Neural crest cell (in vitro differentiated cells): Measurements from ENCODE around the gene SPATA6L. TPM values are rescaled to one million over a fixed set of nuclear protein-coding genes. Genes with fewer than 3 reads are reported as not detected.

Experiments
- DNase-seq: peaks from one replicate; pipeline ENCODE4 v3.0.0; 2021; ENCODE audit warnings: low read depth, mixed read lengths, low spot score
- H3K27ac Mint-ChIP-seq: one replicate; pipeline ENCODE4 v1.8.0; 2021; ENCODE audit warnings: mild to moderate bottlenecking, mixed read lengths; ENCODE audit not compliant: unreplicated experiment
- H3K27me3 Mint-ChIP-seq: 2 replicates; pipeline ENCODE4 v1.8.0; 2021; ENCODE audit warnings: low read depth, mild to moderate bottlenecking, mixed read lengths
- H3K36me3 Mint-ChIP-seq: 2 replicates; pipeline ENCODE4 v1.8.0; 2021; ENCODE audit warnings: low read depth, mild to moderate bottlenecking, mixed read lengths
- H3K4me1 Mint-ChIP-seq: 2 replicates; pipeline ENCODE4 v1.8.0; 2021; ENCODE audit warnings: mixed read lengths
- H3K4me3 Mint-ChIP-seq: one replicate; pipeline ENCODE4 v1.8.0; 2021; ENCODE audit warnings: mild to moderate bottlenecking, mixed read lengths
- H3K9me3 Mint-ChIP-seq: 2 replicates; pipeline ENCODE4 v1.8.0; 2021; ENCODE audit warnings: mixed read lengths
- total RNA-seq: library from RNA; stranded (reverse); gene quantifications from 2 replicates; pipeline ENCODE4 v1.2.1, GENCODE V29; 2021
- TF ChIP-seq, protein P1 (sequence below): fragments of 200-600 bp; sonication (generic); conservative IDR thresholded peaks from 2 replicates; pipeline ENCODE4 v1.5.0; 2021; ENCODE audit warnings: antibody characterized with exemption, mild to moderate bottlenecking

SPATA6L gene
- total RNA-seq, 1 donor from 2014 or later = 0.44 TPM

DNA sequence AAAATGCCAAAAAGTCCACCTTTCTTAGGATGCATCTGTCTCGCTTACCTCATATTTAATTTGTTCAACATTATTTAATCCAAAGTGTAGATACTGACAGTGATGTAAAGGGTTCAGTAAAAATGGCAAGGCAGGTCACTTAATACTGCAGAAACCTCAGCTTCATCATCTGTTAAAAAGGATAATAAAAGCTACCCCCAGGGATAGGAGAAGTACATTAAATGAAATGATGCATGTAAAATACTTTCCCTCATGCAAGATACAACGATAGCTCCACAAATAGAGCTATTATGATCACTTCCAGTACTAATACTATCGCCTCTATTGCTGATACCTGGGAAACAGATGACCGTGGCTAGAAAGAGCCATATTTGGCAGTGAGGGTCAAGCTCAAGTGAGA is 93.1 kb downstream of the SPATA6L start:
- Mint-ChIP-seq H3K27ac (no peak overlapping the region), H3K9me3 (no peaks in the 10 kb centered on the region), H3K27me3 (no peaks in the 10 kb centered on the region)

DNA sequence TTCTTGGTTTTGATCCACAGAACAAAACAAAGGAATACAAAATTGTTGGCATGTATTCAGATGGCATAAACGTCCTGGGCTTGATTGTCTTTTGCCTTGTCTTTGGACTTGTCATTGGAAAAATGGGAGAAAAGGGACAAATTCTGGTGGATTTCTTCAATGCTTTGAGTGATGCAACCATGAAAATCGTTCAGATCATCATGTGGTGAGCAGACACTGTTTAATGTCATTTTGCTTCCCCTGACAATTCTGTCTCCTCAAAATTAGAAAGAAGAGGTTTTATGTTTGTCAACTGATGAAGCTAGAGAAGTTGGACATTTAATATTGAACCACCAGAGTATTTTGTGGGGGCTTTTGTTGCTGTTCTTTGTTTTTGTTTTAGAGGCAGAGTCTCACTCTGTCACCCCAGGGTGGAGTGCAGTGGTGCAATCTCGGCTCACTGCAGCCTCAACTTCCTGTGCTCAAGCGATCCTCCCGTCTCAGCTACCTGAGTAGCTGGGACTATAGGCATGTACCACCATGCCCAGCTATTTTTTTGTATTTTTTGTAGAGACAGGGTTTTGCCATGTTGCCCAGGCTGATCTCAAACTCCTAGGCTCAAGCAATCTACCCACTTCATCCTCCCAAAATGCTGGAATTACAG is 94.0 kb downstream of the SPATA6L start:
- H3K27me3 Mint-ChIP-seq = no peaks in the 10 kb centered on the region
- no peak overlapping the region for H3K4me3 Mint-ChIP-seq
- H3K36me3 Mint-ChIP-seq = no peaks in the 10 kb centered on the region
- TF ChIP-seq, protein P1, sequence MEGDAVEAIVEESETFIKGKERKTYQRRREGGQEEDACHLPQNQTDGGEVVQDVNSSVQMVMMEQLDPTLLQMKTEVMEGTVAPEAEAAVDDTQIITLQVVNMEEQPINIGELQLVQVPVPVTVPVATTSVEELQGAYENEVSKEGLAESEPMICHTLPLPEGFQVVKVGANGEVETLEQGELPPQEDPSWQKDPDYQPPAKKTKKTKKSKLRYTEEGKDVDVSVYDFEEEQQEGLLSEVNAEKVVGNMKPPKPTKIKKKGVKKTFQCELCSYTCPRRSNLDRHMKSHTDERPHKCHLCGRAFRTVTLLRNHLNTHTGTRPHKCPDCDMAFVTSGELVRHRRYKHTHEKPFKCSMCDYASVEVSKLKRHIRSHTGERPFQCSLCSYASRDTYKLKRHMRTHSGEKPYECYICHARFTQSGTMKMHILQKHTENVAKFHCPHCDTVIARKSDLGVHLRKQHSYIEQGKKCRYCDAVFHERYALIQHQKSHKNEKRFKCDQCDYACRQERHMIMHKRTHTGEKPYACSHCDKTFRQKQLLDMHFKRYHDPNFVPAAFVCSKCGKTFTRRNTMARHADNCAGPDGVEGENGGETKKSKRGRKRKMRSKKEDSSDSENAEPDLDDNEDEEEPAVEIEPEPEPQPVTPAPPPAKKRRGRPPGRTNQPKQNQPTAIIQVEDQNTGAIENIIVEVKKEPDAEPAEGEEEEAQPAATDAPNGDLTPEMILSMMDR = no peak
- no peak for DNase-seq
- peaks cover 4% of the 10 kb centered on the region for H3K4me1 Mint-ChIP-seq
- no peaks in the 10 kb centered on the region for H3K9me3 Mint-ChIP-seq
- no peak overlapping the region for H3K27ac Mint-ChIP-seq

More for the DNA sequence above, 93.1 kb downstream of the SPATA6L start:
- Mint-ChIP-seq H3K36me3 (no peaks in the 10 kb centered on the region), H3K4me1 (no peaks in the 10 kb centered on the region), H3K4me3 (no peak overlapping the region)
- no peak for DNase-seq
- TF ChIP-seq, protein P1 = no peak

DNA sequence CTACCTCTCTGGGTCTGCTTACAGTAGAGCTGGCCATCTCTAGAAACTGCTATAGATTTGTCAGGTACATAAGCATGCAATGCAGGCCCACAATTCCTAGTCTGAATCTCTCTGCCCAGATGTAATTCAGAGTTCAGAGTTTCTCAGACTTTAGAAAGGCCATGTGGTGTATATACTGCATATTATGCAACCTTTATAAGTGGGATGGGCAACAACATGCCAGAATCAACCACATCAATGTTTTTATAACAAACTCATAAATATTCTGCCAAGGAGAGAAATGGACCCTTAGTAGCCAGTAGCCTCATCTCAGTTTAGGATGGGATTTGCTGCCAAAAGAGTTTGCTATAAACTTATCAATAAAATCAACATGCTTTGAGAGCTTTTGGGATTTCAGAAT is 97.2 kb downstream of the SPATA6L start:
- H3K36me3 Mint-ChIP-seq = peaks cover 2% of the 10 kb centered on the region
- no peaks in the 10 kb centered on the region for H3K9me3 Mint-ChIP-seq
- no peak overlapping the region for H3K4me3 Mint-ChIP-seq
- TF ChIP-seq, protein P1 = no peak
- H3K27me3 Mint-ChIP-seq = no peaks in the 10 kb centered on the region
- H3K4me1 Mint-ChIP-seq = peaks cover 13% of the 10 kb centered on the region
- H3K27ac Mint-ChIP-seq = no peak overlapping the region
- no peak for DNase-seq

DNA sequence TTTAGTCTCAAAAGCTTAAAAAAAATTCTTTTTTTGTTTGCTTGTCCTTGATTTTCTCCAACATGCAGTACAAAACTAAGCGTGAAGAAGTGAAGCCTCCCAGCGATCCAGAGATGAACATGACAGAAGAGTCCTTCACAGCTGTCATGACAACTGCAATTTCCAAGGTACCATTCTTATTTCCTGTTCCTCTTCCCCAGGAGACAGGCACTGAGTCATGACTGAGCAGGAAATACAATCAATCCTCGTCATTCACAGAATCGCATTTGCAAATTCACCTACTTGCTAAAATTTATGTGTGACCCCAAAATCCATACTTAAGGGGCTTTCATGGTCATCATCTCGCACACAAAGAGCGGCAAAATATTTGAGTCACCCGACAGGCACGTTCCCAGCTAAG is 98.7 kb downstream of the SPATA6L start:
- Mint-ChIP-seq H3K27ac (no peak overlapping the region), H3K27me3 (no peaks in the 10 kb centered on the region), H3K4me3 (no peak overlapping the region), H3K4me1 (peaks cover 13% of the 10 kb centered on the region), H3K36me3 (peaks cover 2% of the 10 kb centered on the region), H3K9me3 (no peaks in the 10 kb centered on the region)
- no peak for DNase-seq
- TF ChIP-seq, protein P1 = no peak

DNA sequence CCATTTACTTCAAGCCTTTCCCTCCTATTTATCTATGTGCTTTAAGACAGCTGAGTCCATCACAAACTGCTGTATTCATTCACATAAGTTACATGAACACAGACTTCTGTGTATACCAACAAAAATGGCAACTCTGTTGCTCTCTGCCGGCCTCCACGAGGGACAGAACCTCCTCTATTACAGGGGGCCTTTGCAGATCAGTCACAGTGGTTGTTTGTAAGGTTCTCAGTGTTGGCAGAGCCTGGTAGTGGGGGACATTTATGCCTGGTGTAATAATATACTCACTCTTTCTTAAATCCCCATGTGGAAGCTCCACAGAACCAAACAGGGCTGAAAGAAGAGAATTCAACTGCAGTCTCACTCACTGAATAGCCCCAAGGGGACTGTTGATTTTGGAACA is 99.5 kb downstream of the SPATA6L start:
- TF ChIP-seq, protein P1 = no peak
- Mint-ChIP-seq H3K27ac (peak overlapping the region; percentile 94), H3K9me3 (no peaks in the 10 kb centered on the region), H3K4me1 (peaks cover 13% of the 10 kb centered on the region), H3K36me3 (peaks cover 2% of the 10 kb centered on the region), H3K4me3 (no peak overlapping the region), H3K27me3 (no peaks in the 10 kb centered on the region)
- no peak for DNase-seq
